ENCODE measurements around the gene APEX1.
A peak's percentile ranks its signal among the peaks of the same experiment; 100 is the strongest.
"Not testable (repeated sequence)": the region's sequence is repeated elsewhere in the genome, so short reads cannot be mapped to it uniquely, and the experiment has no call there.

The APEX1 gene

DNA sequence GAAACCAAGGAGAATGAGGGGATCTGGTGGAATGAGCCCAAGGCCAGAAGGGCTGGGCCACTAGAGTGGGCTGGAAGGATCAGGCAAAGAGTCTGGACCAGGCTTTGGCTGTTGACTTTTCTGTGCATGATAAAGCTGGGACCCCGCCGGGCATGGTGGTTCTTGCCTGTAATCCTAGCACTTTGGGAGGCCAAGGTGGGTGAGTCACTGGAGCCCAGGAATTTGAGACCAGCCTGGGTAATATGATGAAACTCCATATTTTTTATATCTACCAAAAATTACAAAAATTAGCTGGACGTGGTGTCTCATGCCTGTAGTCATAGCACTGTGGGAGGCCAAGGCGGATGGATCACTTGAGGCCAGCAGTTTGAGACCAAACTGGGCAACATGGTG, 18.7 kb upstream of the APEX1 start:
- DNase-seq: no peak

DNA sequence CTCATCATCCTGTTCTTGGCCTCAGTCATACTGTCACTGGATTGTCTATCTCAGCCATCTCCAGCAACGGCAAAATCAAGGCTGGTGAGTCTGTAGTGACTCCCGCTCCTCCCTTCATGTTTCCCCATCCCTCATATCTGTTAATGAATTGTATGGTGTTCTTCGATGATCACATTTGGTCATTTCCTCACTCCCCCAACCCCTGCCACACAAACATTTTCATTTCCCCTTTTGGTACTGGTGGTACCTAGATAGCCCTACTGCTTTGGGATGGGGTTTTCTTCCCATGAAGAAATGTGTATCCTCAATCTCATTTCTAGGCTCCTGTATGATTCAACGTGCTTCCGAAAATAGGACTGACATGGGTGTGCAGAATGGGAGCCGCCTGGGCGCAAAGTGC, 16.4 kb upstream of the APEX1 start:
- no peak for DNase-seq

DNA sequence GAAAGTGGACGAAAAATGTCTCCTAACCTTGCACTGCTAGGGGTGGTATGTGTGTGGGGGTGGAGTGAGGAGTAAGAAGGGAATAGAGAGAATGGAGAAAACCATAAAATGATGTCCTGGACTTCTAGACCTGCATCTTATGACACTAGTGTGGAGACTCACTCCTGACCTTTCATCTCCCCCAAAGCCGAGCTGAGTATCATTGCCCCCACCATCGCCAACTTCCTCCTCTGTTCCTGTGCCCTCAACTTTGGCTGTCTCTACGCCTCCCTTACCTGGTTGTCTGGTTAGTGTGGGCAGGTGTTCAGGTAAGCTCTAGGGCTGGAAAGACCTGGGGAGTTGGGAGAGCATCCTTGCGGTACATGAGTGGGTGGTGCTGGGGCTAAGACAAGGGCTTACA, 14.6 kb upstream of the APEX1 start:
- no peak for DNase-seq

DNA sequence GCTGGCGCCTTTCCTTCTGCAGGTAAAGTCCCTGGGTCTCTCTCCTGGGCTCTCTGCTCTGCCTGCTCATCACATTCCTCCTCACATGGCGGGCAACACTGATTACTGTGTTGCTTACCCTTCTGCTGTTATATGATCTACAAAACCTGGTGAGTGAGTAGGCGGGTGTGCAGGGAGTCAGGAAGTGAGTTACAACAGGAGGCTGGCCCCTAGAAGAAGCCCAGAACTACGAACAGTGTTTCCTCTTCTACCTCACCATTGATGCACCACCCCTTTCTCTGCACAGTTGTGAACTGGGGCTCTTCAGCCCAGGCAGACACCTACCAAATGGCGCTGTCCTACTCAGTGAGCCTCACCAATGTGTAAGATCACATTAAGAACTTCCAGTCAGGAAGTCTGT, 14.1 kb upstream of the APEX1 start:
- DNase-seq: peak; percentile 24

DNA sequence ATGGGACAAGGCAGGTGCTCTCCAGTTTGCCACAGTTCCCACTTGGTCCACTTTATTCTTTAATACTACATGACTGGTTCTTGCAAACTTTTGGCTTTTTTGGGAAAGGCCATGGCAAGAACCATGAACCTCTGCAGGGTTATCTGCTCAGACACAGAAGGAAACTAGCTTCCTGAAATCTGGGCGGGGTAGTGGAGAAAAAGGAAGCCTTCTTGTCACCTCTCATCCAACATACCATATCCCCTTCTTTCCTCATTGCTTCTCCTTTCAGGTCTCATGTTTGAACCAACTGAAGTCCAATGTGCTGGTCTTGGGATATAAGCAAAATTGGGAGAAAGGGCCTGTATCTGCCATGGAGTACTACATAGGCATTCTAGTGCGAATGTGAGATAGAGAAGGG, 13.6 kb upstream of the APEX1 start:
- no peak for DNase-seq

DNA sequence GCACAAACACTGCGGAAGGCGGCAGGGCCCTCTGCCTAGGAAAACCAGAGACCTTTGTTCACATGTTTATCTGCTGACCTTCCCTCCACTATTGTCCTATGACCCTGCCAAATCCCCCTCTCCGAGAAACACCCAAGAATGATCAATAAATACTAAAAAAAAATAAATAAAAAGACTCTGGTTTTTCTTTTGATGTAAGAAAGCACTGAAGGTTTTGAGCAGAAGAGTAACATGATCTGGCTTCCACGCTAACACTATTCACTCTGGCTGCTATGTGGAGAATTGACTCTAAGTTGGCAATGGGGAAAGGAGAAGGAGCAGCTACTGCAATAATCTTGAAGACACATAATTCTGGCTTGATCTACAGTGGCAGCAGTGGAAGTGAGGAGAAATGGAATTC, 11.4 kb upstream of the APEX1 start:
- DNase-seq: not testable (repeated sequence)

DNA sequence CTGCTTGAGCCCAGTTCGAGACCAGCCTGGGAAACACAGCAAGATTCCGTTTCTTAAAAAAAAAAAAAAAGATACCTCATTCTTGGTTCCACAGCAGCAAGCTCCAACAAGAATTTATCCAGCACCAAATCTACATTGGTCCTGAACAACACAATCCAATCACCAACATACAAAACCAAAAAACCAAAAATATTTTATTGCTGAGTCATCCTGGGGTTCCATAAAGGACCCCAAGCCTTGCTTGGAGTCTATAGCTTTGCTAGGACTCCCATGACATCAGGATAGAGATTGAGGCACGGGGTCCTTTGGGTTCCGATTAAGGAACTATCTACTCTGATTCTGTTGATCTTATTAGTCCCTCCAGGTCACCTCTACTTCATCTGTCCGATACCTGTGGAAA, 8.1 kb upstream of the APEX1 start:
- DNase-seq: no peak

DNA sequence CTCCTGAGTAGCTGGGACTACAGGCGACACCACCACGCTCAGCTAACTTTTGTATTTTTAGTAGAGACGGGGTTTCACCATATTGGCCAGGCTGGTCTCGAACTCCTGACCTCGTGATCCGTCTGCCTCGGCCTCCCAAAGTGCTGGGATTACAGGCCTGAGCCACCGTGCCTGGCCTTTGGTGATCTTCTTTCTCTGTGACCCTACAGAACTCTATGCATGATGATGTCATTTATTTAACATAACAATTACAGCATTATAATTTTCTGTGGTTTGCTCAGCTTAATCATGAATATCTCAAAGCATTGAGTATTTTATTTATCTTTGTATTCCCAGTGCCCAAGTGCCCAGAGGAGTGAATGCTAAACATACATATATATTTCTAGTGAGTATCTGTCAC, 2.2 kb upstream of the APEX1 start:
- not testable (repeated sequence) for DNase-seq

DNA sequence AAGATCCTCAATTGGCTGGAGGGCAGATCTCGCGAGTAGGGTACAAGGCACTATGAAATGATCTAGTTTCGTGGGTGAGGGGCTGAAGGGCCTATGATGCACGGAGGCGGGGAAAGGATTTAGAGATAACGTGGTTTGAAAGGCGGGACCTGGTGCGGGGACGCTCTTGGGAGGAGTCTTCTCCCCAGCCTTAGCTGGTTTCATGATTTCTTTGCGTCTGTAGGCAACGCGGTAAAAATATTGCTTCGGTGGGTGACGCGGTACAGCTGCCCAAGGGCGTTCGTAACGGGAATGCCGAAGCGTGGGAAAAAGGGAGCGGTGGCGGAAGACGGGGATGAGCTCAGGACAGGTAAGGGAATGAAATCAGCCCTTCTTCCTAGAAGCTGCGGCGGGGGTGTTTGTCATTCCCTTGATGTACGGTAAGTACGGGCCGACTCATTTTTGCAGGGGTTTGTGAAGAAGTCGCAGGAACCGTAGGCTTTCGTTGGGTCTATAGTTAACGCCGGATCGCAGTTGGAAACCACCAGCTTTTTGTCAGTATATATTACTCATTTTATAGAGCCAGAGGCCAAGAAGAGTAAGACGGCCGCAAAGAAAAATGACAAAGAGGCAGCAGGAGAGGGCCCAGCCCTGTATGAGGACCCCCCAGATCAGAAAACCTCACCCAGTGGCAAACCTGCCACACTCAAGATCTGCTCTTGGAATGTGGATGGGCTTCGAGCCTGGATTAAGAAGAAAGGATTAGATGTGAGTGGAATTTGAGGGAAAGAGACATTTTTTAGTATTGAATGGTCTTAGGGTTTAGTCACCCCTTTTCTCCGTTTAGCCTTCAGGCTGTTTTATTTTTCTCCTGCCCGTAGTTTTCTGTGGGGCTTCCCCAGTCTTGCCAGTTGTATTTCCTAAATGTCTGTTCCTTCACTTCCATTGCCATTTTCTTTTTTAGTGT, 602 bp downstream of the APEX1 start:
- no peak for DNase-seq

DNA sequence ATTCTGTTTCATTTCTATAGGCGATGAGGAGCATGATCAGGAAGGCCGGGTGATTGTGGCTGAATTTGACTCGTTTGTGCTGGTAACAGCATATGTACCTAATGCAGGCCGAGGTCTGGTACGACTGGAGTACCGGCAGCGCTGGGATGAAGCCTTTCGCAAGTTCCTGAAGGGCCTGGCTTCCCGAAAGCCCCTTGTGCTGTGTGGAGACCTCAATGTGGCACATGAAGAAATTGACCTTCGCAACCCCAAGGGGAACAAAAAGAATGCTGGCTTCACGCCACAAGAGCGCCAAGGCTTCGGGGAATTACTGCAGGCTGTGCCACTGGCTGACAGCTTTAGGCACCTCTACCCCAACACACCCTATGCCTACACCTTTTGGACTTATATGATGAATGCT, 1.9 kb downstream of the APEX1 start:
- no peak for DNase-seq

DNA sequence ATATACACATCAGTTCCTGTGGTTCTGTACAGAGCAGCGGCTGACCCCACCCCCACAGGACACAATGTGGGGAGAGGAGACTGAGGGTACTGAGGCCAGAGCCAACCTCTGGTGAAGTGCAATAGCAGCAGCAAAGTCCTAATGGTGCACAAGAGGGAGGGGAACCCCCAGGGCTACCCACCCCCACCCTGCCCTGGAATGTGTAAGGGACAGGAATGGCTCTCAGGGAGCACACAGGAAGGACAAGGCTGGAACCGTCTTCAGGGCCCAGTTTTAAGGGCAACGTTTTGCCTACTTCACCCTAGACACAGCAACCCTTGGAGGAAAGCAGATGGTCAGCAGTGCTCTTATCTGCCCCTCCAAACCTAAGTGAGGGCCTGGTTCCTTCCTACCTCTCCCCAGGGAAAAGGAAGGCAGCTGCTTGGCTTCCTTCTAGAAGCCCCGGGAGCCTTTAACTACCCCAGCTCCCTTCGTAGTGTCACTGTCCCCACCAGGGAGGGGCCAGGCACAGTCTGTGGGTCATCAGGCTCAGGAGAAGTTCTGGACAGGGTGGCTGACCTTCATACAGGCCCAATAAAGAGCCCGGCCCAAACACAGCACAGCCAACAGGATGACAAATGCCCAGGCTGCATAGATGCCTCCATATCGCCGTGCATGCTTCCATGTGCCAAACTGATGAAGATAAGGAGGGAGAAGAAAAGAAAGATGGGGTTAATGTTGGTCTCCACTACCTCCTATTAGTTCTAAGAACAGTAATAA, 3.2 kb downstream of the APEX1 start:
- DNase-seq: no peak

DNA sequence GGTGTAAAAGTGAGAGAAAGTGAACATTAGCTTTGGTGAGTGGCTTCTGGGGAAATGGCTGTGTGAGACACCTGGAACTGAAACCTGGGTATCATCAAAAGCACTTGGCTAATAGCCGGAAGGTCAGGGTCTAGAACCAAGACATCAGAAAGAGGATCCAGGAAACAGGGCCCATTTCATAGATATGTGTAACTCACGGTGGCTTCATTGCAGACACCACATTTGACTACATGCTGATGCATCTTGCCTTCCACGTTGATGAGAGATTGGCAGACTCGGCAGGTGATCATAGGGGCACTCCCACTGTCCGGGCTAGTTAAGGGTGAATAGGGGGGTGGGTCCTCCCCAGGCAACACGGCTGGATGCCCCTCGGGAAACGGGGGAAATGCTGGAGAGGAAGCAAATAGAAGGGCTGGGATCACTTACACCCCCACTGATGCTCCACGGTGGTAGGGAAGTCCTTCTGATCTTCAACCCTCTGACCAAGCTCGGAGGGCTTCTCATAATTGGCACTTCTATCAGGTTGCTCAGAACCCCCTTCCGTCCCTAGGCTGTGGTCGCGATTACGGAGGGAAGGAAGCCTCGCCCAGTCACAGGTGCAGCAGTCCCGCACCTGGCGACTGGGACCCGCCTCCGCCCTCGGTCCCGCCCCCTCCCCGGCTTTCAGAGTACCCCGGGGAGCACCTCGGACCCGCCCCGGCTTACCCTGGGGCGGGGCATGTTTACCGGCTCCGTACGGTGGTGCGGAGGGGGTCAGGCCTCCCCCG, 5.6 kb downstream of the APEX1 start:
- peak; percentile 81 to 84 for DNase-seq

DNA sequence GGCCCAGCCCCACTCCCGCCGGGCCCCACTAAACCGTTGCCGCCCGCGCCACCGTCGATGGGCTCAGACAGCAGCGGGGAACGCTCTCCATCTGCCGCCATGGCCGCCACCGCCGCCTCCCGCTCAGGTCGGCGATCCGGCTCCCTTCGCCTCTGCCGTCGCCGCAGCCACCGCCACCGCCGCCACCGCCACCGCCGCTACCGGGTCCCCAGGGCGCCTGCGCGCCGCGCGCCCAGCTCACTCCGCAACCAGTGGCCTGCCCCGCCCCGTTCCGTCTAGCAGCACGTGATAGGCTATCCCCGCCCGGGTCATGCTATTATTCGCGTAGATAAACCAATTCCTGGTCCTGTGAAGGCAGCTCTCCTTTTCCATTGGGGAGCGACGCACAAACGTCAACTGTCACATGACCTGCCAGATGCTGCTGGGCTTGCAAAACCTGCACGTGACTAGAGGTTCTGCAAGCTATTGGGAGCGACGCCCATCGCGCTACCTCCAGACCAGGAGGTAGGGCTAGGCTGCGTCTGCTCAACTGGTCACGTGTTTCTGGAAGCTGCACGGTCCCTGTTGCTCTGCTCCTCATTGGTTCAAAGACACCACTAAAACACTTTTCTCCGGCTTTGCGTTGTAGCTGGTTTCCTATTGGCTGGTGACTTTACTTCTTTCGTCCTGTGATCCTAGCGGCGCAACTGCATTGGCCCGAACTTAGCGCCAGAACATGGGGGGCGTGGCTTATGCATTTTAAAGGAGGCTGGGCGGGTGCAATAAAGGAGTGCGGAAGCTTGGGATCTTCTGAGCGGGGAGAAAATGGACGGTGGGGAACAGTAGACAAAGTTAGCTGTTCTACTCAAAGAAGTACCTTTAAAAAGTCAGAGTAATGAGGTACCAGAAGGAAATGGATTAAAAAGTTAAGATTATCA, 6.5 kb downstream of the APEX1 start, which contains the start of gene PIP4P1:
Gene PIP4P1 (minus strand): TSS at position 210 of the 917 bp plus-strand sequence. CDS start 109 bp downstream, at position 101.
- DNase-seq: peak; percentile 100

DNA sequence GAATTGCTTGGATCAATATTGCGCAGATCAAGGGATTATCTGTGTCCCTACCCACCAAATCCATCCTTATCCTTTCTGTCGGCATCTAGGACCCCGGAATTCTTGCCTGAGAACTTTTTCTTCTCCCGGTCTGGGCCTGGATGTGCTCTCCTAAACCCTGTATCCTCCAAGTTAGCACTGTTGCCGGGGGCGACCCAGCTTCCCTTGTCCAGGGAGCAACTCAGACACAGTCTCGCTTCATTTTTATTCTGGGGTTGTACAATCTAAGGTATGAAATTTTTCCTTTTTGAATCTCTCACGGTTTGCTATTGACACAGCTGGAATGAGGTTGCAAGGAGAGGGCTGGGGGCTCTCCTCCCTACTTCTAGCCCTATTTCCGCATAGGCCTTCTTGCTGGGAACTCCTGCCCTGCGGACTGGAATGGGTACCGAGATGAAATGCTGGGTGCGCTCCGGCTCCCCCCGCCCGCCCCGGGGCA, 13.8 kb downstream of the APEX1 start:
- no peak for DNase-seq

DNA sequence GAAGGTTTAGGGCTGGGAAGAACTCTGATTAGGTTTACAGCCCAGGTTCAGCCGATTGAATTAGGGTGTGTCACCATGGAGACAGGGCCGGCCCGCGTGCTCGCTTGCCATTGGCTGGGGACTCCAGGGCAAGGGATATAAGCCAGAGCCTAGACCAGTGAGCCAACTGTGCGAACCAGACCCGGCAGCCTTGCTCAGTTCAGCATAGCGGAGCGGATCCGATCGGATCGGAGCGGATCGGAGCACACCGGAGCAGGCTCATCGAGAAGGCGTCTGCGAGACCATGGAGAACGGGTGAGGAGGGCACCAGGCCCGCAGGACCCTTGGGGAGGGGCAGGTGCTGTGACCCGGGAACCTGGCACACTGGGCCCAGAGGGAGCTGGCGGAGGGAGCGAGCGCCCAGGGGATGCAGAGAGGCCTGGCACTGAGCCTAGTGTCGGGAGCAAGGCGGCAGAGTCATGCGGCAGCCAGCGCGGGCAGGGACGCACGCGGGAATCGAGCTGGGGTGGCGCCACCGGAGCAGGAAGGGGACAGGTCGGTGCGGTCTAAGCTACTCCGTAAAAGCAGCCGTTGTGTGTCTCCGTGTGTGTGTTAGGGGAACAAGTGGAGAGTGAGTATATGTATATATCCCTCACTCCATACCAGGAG, 14.3 kb downstream of the APEX1 start, which contains the start of gene PNP:
Gene PNP (plus strand): TSS at position 165 of the 648 bp plus-strand sequence. CDS start 119 bp downstream, at position 284.
- peak; percentile 93 to 94 for DNase-seq

DNA sequence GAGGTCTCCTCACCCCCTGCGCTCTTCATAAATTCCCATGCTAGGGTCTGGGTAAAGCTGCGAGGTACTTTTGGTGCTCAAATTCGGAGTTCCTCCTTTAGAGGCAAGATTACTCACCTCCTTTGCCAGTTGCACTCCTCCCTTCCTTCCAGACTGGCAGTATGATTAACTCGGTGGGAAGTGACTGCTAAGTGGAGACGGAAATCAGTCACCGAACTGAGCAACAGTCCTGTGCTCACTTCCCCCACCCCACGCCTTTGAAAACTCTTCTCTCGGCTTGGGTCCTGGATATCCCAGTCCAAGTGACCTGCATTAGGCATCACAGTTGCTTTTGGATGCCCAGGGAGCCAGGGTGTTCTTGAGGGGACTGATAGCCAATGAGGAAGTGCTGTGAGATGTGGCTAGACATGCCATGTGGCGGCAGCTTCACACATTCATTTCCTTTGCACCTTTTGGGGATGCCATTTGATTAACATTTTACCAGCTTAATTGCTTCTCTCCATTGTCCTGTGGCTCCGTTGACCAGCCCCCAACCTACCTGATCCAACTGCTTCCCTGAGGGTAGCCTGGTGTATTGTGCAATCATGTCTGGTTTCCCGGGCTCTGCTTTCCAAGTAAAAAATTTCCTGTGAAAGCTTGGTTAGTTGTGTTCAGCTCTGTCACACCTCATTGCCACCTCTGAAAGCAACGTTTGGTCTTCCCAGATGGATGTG, 15.0 kb downstream of the APEX1 start:
- DNase-seq: peak; percentile 55 to 65

DNA sequence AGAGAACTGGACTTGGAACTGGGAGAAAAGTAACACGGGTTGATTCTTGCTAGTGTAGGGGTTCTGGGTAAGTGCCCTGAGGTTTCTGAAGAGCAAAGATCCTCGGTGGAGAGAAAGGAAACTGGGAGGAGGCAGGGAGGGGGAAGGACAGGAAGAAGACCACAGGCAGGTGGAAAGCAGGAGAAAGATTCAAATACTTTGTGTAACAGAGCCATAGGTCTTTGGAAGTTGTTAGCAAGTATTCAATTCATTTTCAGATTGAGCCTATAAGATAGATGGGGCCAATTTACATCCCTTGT, 15.5 kb downstream of the APEX1 start:
- DNase-seq: peak in 1 of 2 donors; percentile 25

DNA sequence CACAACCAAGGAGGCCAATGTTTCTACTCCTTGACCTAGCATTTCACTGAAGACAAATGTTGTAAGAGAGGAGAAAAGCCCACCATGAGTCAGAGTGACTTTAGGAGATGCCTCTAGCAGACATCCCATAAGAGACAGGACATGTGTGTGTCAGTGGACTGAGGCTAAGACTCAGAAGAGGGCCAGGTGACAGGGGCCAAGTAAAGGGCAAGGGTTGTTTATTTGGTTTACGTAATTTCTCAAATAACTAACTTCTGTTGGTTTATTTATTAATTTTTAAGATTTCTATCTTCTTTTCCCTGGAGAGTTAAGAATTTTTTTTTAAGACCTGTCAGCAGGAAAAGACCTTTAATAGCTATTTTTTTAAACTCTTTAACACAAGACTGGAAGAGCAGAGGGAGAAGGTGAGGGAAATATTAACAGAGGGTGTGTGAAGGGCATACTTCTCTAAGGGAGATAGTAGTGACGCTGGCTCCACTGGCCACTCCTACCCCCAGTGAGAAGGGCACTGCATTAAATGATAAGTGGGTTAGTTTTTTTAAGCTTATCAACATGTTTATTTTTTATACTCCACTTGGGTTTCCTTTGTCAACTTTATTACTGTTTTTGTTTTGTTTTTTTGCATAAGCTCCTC, 17.6 kb downstream of the APEX1 start:
- no peak for DNase-seq

DNA sequence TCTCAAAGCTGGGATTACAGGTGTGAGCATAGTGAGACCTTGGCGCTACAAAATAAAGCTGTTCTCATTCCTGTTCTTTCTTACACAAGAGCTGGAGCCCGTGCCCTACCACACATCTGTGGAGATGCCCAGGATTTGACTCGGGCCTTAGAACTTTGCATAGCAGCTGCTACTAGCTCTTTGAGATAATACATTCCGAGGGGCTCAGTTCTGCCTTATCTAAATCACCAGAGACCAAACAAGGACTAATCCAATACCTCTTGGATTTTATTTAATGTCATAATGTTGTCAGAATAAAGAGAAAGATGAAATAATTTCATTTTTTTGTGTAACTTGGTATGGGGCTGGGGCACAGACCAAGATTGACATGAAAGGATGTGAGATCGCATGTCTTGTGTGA, 21.8 kb downstream of the APEX1 start:
- no peak for DNase-seq

DNA sequence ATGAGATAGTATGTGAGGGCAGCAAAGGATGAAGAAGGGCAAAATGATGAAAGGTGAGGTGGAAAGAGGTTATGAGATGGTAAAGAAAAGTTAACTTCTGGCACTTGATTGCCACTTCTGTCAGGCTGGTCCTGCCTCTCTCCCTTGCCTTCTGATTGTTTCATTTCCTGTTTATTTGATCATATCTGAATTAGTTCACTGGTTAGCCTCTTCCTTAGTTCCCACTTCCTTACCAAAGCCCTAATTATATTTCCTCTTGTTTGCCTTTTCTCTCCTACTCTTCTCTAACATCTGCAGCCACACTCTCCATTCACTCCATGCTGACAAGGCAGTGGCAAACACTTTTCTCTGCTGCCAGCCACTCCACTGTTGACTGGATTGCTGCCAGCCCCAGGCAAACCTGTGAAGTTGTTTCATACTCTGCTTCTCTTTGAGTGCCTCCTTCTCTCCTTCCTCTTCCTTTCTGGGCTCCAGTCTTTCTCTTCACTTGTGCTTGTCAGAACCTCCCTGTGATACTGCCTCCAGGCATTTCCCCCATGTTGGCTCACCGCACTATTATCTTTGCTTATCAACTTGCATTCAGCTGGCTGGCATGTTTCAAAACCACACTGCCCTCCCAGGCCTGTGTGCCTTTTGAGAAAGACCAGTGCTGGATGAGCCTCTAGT, 22.3 kb downstream of the APEX1 start:
- peak in 1 of 2 donors; percentile 60 for DNase-seq

All from CD4-positive, alpha-beta T cell treated with Interferon alpha-2 for 1 hour (primary cell).